NCI-H446 treated with DMSO at 0.1 percent for 48 hours (cell line): ENCODE results near the gene HAGH.
"Not testable (repeated sequence)": the region's sequence is repeated elsewhere in the genome, so short reads cannot be mapped to it uniquely, and the experiment has no call there.

ENCODE experiments used
- DNase-seq: peaks from one replicate; lab custom pipeline; 2025; lab: John Stamatoyannopoulos, UW

Gene HAGH

GRCh38 chr16:1826691-1827573 lies at the start of gene HAGH, which contains the start of gene FAHD1:
Gene HAGH, minus strand, starts transcription at chr16:1826825. Its CDS starts 38 bp downstream, at chr16:1826787.
Gene FAHD1, plus strand, starts transcription at chr16:1827206. Its CDS starts 33 bp downstream, at chr16:1827239.
- peak; percentile 82 for DNase-seq

DNA sequence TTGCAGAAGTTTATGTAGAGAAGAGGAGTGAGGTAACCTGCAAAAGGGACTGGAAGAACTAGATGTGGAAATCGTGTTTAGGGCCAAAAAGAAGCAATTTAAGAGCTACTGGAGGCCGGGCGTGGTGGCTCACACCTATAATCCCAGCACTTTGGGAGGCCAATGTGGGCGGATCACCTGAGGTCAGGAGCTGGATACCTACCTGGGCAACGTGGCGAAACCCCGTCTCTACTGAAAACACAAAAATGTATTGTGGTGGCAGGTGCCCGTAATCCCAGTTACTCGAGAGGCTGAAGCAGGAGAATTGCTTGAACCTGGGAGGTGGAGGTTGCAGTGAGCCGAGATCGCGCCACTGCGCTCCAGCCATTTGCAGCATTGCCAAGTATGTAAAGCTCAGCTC lies 49.4 kb upstream of the HAGH start:
- DNase-seq = not testable (repeated sequence)

- DNase-seq = no peak
These were observed 48.2 kb upstream of the HAGH start for GRCh38 chr16:1874854-1875253.

DNA sequence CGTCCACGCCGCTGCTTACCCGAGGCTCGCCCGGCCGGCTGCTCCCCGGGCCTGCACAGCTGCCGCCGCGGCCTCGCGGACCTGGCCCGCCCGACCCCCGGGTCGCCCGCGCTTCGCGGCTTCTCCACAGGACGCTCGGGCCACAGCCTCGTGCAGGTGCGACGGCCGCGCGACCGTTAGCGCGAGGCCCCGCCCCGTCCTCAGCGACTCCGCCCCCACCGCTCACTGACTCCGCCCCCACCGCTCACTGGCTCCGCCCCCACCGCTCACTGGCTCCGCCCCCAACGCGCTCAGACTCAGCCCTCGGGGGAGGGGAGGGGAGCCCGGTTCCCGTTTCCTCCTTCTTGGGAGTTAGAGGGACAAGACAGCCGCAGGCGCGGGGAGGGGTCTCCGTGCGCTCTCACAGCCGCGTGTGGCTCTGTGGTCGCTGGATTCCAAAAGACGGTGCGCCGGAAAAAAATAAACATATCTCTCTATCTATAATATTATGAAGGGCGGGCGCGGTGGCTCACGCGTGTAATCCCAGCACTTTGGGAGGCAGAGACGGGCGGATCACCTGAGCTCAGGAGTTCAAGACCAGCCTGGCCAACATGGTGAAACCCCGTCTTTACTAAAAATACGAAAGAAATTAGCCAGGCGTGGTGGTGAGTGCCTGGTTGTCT lies 45.5 kb upstream of the HAGH start, which contains the start of gene MEIOB:
MEIOB (minus strand) TSS at position 191 of the 662 bp plus-strand sequence. CDS start 3,989 bp downstream, outside the sequence.
- DNase-seq = no peak

GRCh38 chr16:1870365-1871082 lies 43.9 kb upstream of the HAGH start:
- DNase-seq = no peak

DNA sequence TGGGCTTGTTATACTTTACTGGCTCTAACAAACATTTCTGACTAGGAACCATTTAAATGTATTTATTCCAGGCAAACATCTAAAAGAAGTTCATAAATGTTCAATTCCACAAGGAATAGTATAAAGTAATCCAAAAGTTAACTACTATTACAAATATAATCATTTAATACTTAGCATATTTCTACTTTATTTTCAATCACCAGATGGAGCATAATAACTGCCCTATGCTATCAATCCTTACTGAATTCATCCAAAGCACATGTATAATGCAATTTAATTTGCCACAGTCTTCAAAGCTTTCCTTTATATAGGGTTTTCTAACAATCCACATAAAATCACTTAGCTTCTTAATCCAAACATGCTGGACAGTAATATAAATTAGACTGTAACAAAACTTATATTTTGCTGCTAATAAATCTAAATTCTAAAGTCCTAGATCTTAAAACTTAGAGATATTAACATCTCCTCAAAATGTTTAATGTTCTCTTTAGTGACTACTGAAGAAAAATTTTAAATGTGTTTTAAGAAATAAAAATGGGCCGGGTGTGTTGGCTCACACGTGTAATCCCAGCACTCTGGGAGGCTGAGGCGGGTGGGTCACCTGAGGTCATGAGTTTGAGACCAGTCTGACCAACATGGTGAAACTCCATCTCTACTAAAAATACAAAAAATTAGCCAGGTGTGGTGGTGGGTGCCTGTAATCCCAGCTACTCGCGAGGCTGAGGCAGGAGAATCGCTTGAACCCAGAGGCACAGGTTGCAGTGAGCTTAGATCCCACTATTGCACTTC lies 39.5 kb upstream of the HAGH start:
- no peak for DNase-seq

- no peak for DNase-seq
These were observed 37.2 kb upstream of the HAGH start for GRCh38 chr16:1863681-1864460.

GRCh38 chr16:1862394-1862793 lies 35.8 kb upstream of the HAGH start:
- DNase-seq = no peak

GRCh38 chr16:1861730-1862129 lies 35.1 kb upstream of the HAGH start:
- no peak for DNase-seq

DNA sequence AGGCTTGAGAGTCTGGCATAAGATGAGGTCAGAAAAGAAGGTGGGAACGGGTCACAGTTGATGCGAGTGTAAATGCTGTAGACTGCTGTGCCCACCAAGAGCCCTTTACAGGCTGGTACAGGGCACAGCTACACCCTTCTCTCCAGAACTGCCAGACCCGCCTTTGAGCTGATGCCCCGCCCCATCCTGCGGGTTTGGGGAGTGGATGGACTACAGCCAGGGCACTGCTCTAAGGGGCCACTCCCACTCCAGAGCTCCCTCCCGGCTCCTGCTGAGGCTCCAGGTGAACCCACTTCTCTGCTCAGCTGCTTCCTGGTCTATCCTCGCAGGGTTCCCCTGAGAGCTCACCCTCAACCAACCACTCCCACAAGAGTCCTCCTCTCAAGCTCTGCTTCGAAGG lies 33.0 kb upstream of the HAGH start:
- DNase-seq = no peak

DNA sequence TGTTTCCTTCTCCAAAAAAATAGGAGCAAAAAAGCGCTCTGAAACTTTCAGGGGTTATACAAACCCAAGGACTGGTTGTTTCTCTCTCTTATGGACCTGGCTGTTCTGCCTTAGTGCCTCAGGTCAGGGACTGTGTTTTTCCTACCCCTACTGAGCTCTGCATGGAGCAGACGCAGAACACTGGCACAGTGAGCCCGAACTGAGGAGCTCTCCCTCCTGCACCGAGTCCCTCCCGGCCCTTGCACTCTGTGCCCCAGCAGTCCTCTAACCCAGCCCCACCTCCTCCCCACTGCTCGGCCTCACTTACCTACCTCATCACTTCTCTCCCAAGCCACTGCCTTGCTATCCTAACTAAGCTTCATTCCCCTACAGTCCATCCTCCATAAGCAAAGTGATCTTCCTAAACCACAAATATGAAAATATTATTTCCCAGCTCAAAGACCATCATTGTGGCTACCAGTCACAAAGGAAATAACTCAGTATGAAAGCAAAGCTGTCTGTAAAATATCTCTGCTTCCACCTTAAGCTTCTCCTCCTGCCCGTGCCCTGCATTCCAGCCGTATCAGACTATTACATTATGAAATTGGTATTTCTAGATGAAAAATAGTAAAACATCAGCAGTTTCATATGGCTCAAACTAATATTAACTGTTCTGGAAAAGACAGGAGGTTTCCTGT lies 31.7 kb upstream of the HAGH start:
- DNase-seq = no peak

- no peak for DNase-seq
These were observed 30.9 kb upstream of the HAGH start for GRCh38 chr16:1857433-1858097.

GRCh38 chr16:1851793-1852192 lies 25.2 kb upstream of the HAGH start:
- DNase-seq = no peak

DNA sequence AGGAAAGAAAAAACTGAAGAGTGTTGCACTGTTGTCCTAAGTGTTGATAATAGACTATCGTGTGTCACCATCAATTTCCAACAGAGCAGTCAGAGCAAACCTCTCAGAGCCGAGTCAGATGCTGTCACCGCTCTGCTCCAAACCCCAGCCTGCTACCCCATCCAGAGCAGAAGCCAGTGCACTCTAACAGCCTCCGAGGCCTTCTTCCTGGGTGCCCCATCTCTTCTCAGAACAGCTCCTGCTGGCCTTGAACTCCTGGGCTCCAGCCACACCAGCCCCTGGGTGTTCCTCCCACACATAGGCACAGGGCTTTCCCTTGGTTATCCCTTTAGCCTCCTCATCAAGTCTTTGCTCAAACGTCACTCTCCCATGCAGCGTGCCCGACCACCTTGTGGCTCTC lies 24.4 kb upstream of the HAGH start:
- no peak for DNase-seq

DNA sequence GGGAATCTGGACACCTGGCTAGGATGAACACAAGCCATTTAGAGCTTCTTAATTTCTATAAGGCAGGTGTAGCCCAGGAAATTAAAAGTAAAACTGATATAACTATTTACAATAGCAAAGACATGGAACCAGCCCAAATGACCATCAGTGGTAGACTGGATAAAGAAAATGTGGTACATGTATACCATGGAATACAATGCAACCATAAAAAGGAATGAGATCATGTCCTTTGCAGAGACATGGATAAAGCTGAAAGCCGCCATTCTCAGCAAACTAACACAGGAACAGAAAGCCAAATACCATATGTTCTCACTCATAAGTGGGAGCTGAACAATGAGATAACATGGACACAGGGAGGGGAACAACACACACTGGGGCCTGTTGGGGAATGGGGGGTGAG lies 19.8 kb upstream of the HAGH start:
- DNase-seq = no peak

GRCh38 chr16:1845985-1846384 lies 19.4 kb upstream of the HAGH start:
- DNase-seq = no peak

- no peak for DNase-seq
These were observed 12.9 kb upstream of the HAGH start for GRCh38 chr16:1839554-1839953.

- no peak for DNase-seq
These were observed 7.5 kb upstream of the HAGH start for GRCh38 chr16:1834096-1834495.

- DNase-seq = no peak
These were observed 6.3 kb upstream of the HAGH start for GRCh38 chr16:1832838-1833454.
